Activated T-helper 2 cell treated with anti-CD3 and anti-CD28 coated beads, Interferon-gamma antibody, Interleukin-2, Interleukin-4, amounts not matched to agents 10 μg/mL and 5 μg/mL and 100 μg/mL, durations not matched to agents 14 hours and 24 hours and 36 hours (primary cell): ENCODE data around the gene PRXL2C. TPM values are rescaled to one million over a fixed set of nuclear protein-coding genes. Genes with fewer than 3 reads are reported as not detected.
"Not testable (repeated sequence)": the region's sequence is repeated elsewhere in the genome, so short reads cannot be mapped to it uniquely, and the experiment has no call there.

Source experiments
- DNase-seq: peaks from one replicate; pipeline ENCODE4 v3.0.0; 2021; ENCODE audit warnings: low spot score
- H3K27ac Mint-ChIP-seq: one replicate; pipeline ENCODE4 v1.8.0; 2021; ENCODE audit warnings: mixed read lengths
- H3K27me3 Mint-ChIP-seq: one replicate; pipeline ENCODE4 v1.8.0; 2021; ENCODE audit warnings: low read depth, mixed read lengths
- H3K36me3 Mint-ChIP-seq: one replicate; pipeline ENCODE4 v1.8.0; 2021; ENCODE audit warnings: low read depth, mixed read lengths
- H3K4me1 Mint-ChIP-seq: one replicate; pipeline ENCODE4 v1.8.0; 2021; ENCODE audit warnings: low read depth, mixed read lengths
- H3K4me3 Mint-ChIP-seq: one replicate; pipeline ENCODE4 v1.8.0; 2021; ENCODE audit warnings: low read depth, mild to moderate bottlenecking, moderate library complexity, mixed read lengths
- H3K9me3 Mint-ChIP-seq: one replicate; pipeline ENCODE4 v1.8.0; 2021; ENCODE audit warnings: mixed read lengths
- intact Hi-C: fragments of 100-400 bp; cut with micrococcal nuclease; formaldehyde crosslinking; loops from one replicate; pipeline ENCODE4 v1.15.1; 2023
- total RNA-seq: library from RNA; stranded (reverse); gene quantifications from 2 replicates; pipeline ENCODE4 v1.2.3, GENCODE V29; 2022

The PRXL2C gene, protein sequence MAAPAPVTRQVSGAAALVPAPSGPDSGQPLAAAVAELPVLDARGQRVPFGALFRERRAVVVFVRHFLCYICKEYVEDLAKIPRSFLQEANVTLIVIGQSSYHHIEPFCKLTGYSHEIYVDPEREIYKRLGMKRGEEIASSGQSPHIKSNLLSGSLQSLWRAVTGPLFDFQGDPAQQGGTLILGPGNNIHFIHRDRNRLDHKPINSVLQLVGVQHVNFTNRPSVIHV
- total RNA-seq, result 11.1 and 13.8 TPM in 2 replicates

GRCh38 chr9:96655198-96655851, at the start of gene PRXL2C:
TSS of gene PRXL2C (minus strand) at chr9:96655317. CDS start at chr9:96655281, 36 bp downstream.
- peak within 1 kb of the TSS; percentile 88 for H3K4me3 Mint-ChIP-seq
- intact Hi-C loops, result loop anchor here (2.0 kb wide), 2 partner anchors 89 to 237 kb away; partner anchors contain the start of gene ZNF367
- H3K27me3 Mint-ChIP-seq, result peaks cover 14% of the 10 kb centered on the region
- H3K27ac Mint-ChIP-seq, result peak within 1 kb of the TSS; percentile 80
- H3K9me3 Mint-ChIP-seq, result no peaks in the 10 kb centered on the region
- DNase-seq, result peak; percentile 69
- peaks cover 16% of the 10 kb centered on the region for H3K4me1 Mint-ChIP-seq
- no peaks in the 10 kb centered on the region for H3K36me3 Mint-ChIP-seq

DNA sequence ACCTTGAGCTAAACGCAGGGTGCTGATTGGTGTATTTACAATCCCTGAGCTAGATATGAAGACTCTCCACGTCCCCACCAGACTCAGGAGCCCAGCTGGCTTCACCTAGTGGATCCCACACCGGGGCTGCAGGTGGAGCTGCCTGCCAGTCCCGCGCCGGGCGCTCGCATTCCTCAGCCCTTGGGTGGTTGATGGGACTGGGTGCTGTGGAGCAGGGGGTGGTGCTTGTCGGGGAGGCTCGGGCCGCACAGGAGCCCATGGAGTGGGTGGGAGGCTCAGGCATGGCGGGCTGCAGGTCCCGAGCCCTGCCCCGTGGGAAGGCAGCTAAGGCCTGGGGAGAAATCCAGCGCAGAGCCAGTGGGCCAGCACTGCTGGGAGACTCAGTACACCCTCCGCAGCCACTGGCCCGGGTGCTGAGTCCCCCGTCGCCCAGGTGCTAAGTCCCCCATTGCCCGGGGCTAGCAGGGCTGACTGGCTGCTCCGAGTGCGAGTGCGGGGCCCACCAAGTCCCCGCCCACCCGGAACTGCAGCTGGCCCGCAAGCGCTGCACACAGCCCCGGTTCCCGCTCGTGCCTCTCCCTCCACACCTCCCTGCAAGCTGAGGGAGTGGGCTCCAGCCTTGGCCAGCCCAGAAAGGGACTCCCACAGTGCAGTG, 45.7 kb upstream of the PRXL2C start:
- intact Hi-C loops, DNase-seq, H3K27me3 Mint-ChIP-seq, H3K4me1 Mint-ChIP-seq, H3K36me3 Mint-ChIP-seq, H3K27ac Mint-ChIP-seq, H3K4me3 Mint-ChIP-seq: not testable (repeated sequence)
- H3K9me3 Mint-ChIP-seq, result peaks cover 45% of the 10 kb centered on the region

- no peak for DNase-seq
- peaks cover 24% of the 10 kb centered on the region for H3K9me3 Mint-ChIP-seq
- H3K4me1 Mint-ChIP-seq, result peaks cover 3% of the 10 kb centered on the region
- H3K27ac Mint-ChIP-seq, result no peak overlapping the region
- no peaks in the 10 kb centered on the region for H3K27me3 Mint-ChIP-seq
- no peaks in the 10 kb centered on the region for H3K36me3 Mint-ChIP-seq
- intact Hi-C loops, result no loop called here
- H3K4me3 Mint-ChIP-seq, result no peak overlapping the region
Observed at GRCh38 chr9:96691326-96691725, 36.2 kb upstream of the PRXL2C start.

DNA sequence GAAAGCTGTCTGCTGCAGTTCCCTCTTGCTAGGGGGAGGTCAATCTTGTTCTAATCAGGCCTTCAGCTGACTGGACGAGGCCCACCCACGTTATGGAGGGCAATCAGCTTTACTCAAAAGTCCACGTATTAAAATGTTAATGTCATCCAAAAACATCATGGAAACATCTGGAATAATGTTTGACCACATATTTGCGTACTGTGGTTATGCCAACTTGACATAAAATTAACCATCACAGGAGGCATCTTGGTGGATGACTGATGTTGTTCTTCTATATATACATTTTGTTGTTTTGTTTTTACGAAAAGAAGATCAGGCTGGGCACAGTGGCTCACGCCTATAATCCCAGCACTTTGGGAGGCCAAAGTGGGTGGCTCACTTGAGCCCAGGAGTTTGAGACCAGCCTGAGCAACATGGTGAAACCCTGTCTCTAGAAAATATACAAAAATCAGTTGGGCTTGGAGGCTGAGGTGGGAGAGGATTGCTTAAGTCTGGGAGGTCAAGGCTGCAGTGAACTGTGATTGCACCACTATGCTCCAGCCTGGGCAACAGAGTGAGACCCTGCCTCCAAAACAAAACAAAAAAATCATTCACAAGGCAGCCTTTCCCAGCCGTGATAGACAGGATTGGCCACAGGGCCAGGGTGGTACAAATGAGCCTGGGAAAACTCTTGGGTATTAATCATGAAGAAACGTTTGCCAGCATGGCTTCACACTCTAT, 33.8 kb upstream of the PRXL2C start:
- Mint-ChIP-seq H3K36me3 (no peaks in the 10 kb centered on the region), H3K4me3 (no peak overlapping the region), H3K27ac (no peak overlapping the region), H3K4me1 (peaks cover 3% of the 10 kb centered on the region), H3K9me3 (peaks cover 24% of the 10 kb centered on the region), H3K27me3 (no peaks in the 10 kb centered on the region)
- intact Hi-C loops, result no loop called here
- DNase-seq, result no peak

- DNase-seq, result no peak
- H3K4me3 Mint-ChIP-seq, result no peak overlapping the region
- no peaks in the 10 kb centered on the region for H3K36me3 Mint-ChIP-seq
- intact Hi-C loops, result no loop called here
- no peaks in the 10 kb centered on the region for H3K27me3 Mint-ChIP-seq
- H3K4me1 Mint-ChIP-seq, result peaks cover 3% of the 10 kb centered on the region
- H3K9me3 Mint-ChIP-seq, result peaks cover 24% of the 10 kb centered on the region
- H3K27ac Mint-ChIP-seq, result no peak overlapping the region
Observed at GRCh38 chr9:96688187-96688586, 33.1 kb upstream of the PRXL2C start.

GRCh38 chr9:96686638-96687335, 31.7 kb upstream of the PRXL2C start:
- intact Hi-C loops, result no loop called here
- H3K4me3 Mint-ChIP-seq, result peak overlapping the region; percentile 77
- H3K9me3 Mint-ChIP-seq, result peaks cover 19% of the 10 kb centered on the region
- peak; percentile 65 for DNase-seq
- H3K36me3 Mint-ChIP-seq, result no peaks in the 10 kb centered on the region
- no peaks in the 10 kb centered on the region for H3K27me3 Mint-ChIP-seq
- H3K4me1 Mint-ChIP-seq, result peaks cover 3% of the 10 kb centered on the region
- H3K27ac Mint-ChIP-seq, result peak overlapping the region; percentile 14

DNA sequence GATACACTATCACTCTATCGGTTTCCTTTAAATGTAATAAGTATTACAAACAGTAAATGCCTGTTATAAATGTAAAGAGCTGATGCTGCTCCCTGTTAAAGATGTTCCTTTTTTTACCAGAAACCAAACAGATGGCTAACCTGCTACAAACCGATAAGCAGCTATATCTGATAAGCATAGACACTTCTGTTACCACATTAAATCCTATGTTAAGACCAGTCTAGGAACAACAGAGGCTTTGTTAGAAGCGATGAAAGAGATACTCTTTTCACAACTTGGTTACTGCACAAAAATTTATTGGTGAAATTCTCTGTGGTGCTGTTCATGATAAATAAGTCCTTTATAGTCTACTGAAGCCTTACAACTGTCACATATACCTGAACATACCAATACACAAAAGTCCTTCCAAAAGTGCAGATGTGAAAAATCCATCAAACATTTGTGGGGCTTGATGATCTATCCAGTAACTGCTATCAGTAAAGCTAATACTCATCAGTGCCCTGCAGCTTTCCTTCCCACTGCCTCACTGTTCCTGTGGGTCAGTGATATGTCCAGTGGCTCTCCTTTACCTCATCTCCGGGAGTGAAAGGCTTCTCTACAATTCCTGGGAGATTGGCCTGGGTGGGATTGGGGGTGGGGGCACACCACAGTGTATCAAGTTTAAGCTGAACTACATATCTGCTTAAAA, 25.8 kb upstream of the PRXL2C start:
- Mint-ChIP-seq H3K36me3 (no peaks in the 10 kb centered on the region), H3K27me3 (no peaks in the 10 kb centered on the region), H3K4me1 (no peaks in the 10 kb centered on the region), H3K27ac (no peak overlapping the region), H3K9me3 (no peaks in the 10 kb centered on the region), H3K4me3 (no peak overlapping the region)
- no peak for DNase-seq
- intact Hi-C loops, result no loop called here

GRCh38 chr9:96674906-96675538, 19.9 kb upstream of the PRXL2C start:
- Mint-ChIP-seq H3K4me1 (no peaks in the 10 kb centered on the region), H3K9me3 (no peaks in the 10 kb centered on the region), H3K36me3 (no peaks in the 10 kb centered on the region), H3K4me3 (no peak overlapping the region), H3K27ac (no peak overlapping the region), H3K27me3 (no peaks in the 10 kb centered on the region)
- intact Hi-C loops, result no loop called here
- DNase-seq, result no peak

- intact Hi-C loops, H3K9me3 Mint-ChIP-seq, DNase-seq, H3K36me3 Mint-ChIP-seq, H3K27me3 Mint-ChIP-seq, H3K27ac Mint-ChIP-seq, H3K4me3 Mint-ChIP-seq, H3K4me1 Mint-ChIP-seq: not testable (repeated sequence)
Observed at GRCh38 chr9:96673786-96674185, 18.7 kb upstream of the PRXL2C start.

- no peak for DNase-seq
- no peaks in the 10 kb centered on the region for H3K36me3 Mint-ChIP-seq
- no peak overlapping the region for H3K27ac Mint-ChIP-seq
- no peaks in the 10 kb centered on the region for H3K4me1 Mint-ChIP-seq
- H3K27me3 Mint-ChIP-seq, result no peaks in the 10 kb centered on the region
- H3K4me3 Mint-ChIP-seq, result no peak overlapping the region
- intact Hi-C loops, result no loop called here
- no peaks in the 10 kb centered on the region for H3K9me3 Mint-ChIP-seq
Observed at GRCh38 chr9:96668868-96669534, 13.9 kb upstream of the PRXL2C start.

GRCh38 chr9:96667363-96667728, 12.2 kb upstream of the PRXL2C start:
- Mint-ChIP-seq H3K27me3 (peaks cover 1% of the 10 kb centered on the region), H3K27ac (no peak overlapping the region), H3K4me3 (no peak overlapping the region), H3K36me3 (no peaks in the 10 kb centered on the region), H3K9me3 (no peaks in the 10 kb centered on the region), H3K4me1 (no peaks in the 10 kb centered on the region)
- intact Hi-C loops, result loop anchor here (2.0 kb wide), 1 partner anchor 341 kb away; no protein-coding TSS in a partner anchor
- no peak for DNase-seq
